ENCODE results near the gene RAF1.
"Not testable (repeated sequence)": the region's sequence is repeated elsewhere in the genome, so short reads cannot be mapped to it uniquely, and the experiment has no call there.

RAF1 gene

DNA sequence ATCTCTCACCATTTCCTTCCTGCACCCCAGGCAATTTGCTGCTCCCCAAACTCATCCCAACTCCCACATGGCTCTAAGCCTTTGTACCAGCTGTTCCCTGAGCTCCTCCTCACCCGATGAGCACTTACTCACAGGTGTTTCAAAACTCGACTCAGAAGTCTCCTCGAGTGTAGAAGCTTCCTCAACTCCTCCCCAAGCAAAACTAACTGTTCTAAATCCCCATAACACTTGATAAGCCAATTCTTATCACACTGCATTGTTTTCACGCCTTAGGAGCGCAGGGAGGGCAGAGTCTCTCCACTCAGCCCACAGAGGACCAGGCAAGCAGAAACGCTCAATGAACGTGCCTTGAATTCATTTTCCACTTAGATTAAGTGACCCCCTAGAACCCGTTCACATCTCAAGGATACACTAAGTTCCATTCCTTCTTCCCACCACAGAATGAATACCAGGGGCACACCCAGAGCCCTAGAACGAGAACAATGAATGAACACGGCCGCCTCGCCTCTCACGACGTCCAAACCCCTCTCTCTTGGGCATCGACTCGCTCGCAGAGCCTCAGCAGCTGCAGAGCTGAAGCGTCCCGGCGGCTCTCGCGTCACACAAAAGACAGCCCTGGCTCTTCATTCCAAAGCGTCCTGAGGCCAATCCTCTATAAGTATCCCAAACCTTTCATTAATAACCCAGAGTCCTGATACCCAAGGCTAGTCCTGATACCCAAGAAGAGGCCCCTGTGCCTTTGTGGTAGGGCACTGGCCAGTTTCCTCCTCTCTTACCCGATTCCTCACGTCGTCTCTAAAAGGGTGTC lies 1.1 kb downstream of the RAF1 start:
- no peak for FAIRE-seq
- no peak for TF ChIP-seq POLR2A (IDR thresholded peaks at IDR 0.05; ENCODE audit: low read depth, low read length)
- no peak for DNase-seq (ENCODE audit: insufficient read length, low spot score)

DNA sequence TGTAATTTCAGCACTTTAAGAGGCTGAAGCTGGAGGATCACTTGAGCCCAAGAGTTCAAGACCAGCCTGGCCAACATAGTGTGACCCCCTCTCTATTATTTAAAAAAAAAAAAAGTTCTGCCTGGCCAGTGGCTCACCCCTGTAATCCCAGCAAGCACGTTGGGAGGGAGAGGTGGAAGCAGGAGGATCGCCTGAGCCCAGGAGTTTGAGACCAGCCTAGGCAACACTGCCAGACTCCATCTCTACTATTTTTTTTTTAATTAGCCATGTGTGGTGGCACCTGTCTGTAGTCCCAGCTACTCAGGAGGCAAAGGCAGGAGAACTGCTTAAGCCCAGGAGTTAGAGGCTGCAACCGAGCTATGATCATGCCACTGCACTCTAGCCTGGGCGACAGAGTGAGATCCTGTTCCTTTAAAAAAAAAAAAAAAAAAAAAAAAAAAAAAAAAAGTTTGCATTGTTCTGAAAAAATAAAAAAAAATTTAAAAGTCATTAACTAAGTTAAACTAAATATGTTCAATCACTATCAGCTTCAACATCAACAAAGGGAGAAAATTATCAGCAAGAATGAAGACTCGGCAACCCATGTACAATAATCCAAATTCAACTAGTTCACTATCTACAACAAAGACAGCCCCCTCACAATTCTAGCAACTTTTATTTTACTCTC lies 1.9 kb downstream of the RAF1 start:
- TF ChIP-seq POLR2A (IDR thresholded peaks at IDR 0.05; ENCODE audit: low read depth, low read length) = no peak
- DNase-seq (ENCODE audit: insufficient read length, low spot score) = no peak
- no peak for FAIRE-seq

DNA sequence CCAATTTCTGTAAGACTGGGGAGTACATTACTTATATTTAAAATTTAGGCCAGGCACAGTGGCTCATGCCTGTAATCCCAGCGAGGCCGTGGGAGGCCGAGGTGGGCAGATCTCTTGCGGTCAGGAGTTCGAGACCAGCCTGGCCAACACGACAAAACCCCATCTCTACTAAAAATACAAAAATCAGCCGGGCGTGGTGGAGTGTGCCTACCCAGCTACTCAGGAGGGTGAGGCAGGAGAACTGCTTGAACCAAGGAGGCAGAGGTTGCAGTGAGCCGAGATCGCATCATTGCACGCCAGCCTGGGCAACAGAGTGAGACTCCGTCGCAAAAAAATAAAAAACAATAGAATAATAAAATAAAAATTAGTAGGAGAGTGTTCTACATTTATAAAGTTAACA lies 2.5 kb downstream of the RAF1 start:
- not testable (repeated sequence) for FAIRE-seq; DNase-seq (ENCODE audit: insufficient read length, low spot score)

DNA sequence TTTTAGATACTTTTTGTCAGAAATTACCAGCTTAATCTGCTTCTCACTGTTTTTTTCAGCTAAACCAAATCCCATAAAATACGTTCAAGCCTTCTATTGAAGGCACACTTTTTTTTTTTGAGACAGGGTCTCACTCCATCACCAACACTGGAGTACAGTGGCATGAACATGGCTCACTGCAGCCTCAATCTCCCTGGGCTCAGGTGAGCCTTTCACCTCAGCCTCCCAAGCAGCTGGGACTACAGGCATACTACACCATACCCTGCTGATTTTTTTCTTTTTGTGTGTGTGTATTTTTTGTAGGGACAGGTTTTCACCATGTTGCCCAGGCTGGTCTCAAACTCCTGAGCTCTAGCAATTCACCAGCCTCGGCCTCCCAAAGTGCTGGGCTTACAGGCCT lies 3.7 kb downstream of the RAF1 start:
- TF ChIP-seq POLR2A (IDR thresholded peaks at IDR 0.05; ENCODE audit: low read depth, low read length) = no peak
- FAIRE-seq (no peak), DNase-seq (ENCODE audit: insufficient read length, low spot score) (no peak)

DNA sequence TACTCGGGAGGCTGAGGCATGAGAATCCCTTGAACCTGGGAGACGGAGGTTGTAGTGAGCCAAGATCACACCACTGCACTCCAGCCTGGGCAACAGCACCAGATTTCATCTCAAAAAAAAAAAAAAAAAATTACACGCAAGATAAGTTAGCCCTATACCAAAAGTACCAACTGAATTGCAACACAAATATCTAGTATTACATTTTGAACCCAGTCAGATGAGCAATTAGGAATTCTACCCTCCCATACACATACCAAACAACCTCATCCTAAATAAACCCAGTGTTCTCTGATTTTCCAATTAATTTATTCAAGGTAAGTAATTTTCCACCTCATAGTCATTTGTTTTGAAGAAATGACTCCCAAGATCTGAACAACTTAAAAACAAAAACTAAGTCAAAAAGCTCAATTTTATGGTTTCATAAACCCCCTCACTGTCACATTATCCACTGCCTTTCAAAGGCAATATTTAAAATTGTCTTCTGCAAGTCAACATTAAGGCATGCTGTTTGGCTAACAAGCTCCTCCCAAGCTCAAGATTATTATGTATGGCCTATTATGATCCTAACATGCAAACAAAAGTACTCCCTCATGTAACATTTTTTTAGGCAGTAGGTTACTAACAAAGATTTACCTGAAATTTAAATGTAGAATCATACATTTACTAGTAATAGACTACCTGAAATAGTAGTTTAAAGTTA lies 4.5 kb downstream of the RAF1 start:
- DNase-seq (ENCODE audit: insufficient read length, low spot score) (no peak), FAIRE-seq (no peak)
- TF ChIP-seq POLR2A (IDR thresholded peaks at IDR 0.05; ENCODE audit: low read depth, low read length) = no peak

DNA sequence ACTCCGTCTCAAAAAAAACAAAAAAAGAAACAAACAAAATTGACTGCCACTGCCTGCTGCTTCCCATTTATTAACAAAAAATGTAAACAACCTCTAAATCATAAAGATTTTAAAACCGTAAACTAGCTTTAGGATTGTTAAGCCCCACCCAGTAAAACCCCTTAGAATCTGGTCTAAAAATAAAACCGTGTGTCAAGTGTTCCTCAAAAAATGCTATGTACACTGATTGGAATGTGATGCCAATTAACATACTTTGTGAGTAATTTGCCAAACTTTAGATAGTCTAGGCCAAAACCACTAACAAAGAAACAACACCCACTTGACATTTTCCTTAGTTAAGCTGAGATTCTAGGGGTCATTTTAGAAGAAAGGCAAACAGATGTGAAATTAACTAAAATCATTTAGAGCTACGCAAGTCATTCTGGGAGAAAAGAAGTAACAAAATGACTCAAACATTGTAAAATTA lies 5.3 kb downstream of the RAF1 start:
- FAIRE-seq (no peak), DNase-seq (ENCODE audit: insufficient read length, low spot score) (no peak)
- TF ChIP-seq POLR2A (IDR thresholded peaks at IDR 0.05; ENCODE audit: low read depth, low read length) = no peak

DNA sequence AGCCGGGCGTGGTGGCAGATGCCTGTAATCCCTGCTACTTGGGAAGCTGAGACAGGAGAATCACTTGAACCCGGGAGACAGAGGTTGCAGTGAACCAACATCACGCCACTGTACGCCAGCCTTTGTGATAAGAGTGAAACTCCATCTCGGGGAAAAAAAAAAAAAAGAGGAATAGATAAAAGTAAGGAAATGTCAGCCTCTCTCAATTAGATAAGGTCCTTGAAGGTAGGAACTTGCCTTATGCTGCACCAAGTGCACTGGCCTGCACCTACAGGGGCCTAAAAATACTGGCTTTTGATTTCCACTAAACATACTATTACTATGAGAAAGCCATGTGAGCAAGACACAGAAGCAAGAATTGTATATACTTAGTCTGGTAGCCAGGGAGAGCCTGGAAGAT lies 7.1 kb downstream of the RAF1 start:
- FAIRE-seq (no peak), DNase-seq (ENCODE audit: insufficient read length, low spot score) (no peak)
- no peak for TF ChIP-seq POLR2A (IDR thresholded peaks at IDR 0.05; ENCODE audit: low read depth, low read length)

DNA sequence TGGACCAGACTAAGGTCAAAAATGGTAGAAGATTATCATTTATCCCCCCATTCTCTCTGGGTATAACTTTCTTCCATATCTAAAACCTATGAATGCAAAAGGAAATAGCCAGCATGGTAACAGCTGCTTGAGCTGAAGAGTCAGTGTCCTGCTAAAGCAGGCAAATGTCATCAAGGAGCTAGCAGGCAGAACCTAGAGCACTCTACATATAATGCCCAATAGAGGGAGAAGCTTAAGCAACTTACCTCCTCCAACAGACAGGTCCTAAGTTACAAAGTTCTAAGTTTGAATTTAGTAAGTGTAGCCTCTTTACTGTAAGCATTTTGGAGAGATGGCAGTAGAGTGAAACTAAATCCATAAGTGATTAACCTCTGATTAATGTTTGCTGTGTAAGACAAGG lies 7.7 kb downstream of the RAF1 start:
- DNase-seq (ENCODE audit: insufficient read length, low spot score) (no peak), FAIRE-seq (no peak)
- no peak for TF ChIP-seq POLR2A (IDR thresholded peaks at IDR 0.05; ENCODE audit: low read depth, low read length)

DNA sequence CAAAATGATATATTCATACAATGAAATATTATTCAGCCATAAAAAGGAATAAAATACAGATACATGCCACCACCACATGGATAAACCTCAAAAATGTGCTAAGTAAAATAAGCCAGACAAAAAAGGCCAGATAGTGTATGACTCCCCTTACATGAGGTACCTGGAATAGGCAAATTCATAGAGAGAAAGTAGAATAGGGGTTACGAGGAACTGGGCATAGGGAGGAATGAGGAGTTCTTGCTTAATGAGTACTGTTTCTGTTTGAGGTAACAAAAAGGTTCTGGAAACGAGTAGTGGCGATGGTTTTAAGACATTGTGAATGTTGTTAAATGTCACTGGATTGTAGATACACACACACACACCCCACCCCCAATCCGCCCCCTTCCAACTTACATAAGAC lies 8.2 kb downstream of the RAF1 start:
- DNase-seq (ENCODE audit: insufficient read length, low spot score) (no peak), FAIRE-seq (no peak)
- no peak for TF ChIP-seq POLR2A (IDR thresholded peaks at IDR 0.05; ENCODE audit: low read depth, low read length)

DNA sequence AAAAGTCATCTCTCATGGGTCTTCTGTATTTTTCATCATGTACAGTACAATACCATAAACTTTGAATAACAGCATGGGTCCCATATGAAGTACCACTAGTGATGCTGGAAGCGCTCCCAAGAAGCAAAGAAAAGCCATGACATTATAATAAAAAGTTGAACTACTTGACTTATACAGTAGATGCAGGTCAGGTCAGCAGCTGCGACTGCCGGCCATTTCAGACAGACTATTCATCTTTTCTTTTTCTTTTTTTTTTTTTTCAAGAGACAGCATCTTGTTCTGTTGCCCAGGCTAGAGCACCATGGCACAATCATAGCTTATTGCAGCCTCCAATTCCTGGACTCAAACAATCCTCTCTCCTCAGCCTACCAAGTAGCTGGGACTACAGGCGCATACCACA lies 10.2 kb downstream of the RAF1 start:
- no peak for TF ChIP-seq POLR2A (IDR thresholded peaks at IDR 0.05; ENCODE audit: low read depth, low read length)
- FAIRE-seq (no peak), DNase-seq (ENCODE audit: insufficient read length, low spot score) (no peak)

DNA sequence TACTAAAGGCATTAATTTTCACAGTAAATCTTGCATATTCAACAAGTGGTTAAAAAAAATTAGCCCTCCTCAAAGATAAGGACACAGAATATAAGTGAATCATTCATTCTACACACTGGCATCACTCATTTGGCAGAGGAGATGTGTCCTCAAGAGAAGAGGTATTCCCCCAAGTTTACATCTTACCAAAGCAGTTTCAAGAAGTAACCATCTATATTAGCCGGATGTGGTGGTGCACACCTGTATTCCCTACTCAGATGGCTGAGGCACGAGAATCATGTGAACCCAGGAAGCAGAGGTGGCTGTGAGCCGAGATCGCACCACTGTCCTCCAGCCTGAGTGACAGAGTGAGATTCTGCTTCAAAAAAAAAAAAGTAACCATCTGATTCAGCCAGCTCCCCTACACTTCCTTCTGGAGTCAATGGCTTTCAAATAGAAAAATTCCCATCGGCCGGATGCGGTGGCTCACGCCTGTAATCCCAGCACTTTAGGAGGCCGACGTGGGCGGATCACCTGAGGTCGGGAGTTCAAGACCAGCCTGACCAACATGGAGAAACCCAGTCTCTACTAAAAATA lies 15.4 kb downstream of the RAF1 start:
- DNase-seq (ENCODE audit: insufficient read length, low spot score) = no peak
- no peak for TF ChIP-seq POLR2A (IDR thresholded peaks at IDR 0.05; ENCODE audit: low read depth, low read length)
- FAIRE-seq = no peak

DNA sequence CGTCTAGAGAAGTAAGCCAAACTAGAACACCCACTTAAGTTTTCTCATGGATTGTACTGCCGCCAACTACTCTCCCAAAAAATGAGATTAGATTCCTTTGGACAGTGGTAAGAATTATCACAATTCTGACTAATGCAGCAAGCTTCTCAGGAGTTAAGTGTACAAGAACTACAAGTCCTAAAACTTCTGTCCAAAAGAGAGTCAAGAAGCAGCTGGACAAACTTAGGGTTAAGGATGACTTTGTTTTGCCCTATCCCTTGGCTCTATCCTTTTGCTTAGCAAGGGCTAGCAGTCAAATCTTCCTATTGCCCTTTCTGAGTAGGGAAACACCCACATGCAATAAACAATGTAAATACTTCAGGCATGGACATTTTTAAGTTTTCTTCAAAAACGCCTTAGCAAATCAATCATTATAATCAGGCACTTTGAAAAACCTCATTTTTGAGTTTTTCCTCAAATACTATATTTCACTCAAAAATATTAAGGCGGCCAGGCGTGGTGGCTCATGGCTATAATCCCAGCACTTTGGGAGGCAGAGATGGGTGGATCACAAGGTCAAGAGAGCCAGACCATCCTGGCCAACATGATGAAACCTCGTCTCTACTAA lies 19.5 kb downstream of the RAF1 start:
- DNase-seq (ENCODE audit: insufficient read length, low spot score) (no peak), FAIRE-seq (peak; percentile 27)
- no peak for TF ChIP-seq POLR2A (IDR thresholded peaks at IDR 0.05; ENCODE audit: low read depth, low read length)

DNA sequence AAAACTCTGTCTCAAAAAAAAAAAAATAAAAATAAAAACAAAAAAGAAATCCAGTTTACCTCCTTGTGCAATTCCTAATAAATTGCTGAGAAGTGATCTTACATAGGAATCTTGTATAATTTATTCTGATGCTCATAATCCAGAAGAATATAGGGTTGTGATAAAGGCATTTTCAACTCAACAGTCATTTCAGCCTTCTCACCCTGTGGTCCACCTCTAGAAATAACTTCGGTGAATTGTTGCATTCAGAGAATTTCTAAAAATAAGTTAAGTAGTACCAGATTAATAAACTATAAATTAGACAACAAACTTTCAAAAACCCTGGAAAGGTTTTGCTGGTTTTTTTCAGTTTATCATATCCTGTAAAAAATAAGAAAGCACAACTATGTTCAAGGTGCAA lies 20.2 kb downstream of the RAF1 start:
- no peak for FAIRE-seq
- DNase-seq (ENCODE audit: insufficient read length, low spot score) = no peak
- no peak for TF ChIP-seq POLR2A (IDR thresholded peaks at IDR 0.05; ENCODE audit: low read depth, low read length)

DNA sequence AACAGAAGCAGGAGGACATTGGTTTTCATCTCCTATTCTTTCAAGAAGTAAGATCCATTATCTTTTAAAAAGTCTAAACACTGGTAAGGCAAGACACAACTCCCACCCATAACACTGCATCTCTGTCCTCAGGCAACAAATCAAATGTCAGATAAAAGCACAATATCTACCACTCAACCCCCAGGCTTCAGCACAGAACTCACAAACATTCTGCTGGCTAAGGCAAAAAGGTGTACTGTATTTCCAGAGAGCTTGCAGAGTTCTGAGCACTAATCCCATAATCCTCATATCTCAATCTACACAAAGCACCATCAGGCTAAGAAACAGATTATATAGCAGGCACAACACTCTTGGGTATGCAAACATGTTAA lies 20.9 kb downstream of the RAF1 start:
- no peak for DNase-seq (ENCODE audit: insufficient read length, low spot score)
- no peak for FAIRE-seq
- no peak for TF ChIP-seq POLR2A (IDR thresholded peaks at IDR 0.05; ENCODE audit: low read depth, low read length)

DNA sequence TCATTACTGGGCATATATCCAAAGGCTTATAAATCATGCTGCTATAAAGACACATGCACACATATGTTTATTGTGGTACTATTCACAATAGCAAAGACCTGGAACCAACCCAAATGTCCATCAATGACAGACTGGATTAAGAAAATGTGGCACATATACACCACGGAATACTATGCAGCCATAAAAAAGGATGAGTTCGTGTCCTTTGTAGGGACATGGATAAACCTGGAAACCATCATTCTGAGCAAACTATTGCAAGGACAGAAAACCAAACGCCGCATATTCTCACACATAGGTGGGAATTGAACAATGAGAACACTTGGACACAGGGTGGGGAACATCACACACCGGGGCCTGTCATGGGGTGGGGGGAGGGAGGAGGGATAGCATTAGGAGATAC lies 23.1 kb downstream of the RAF1 start:
- not testable (repeated sequence) for FAIRE-seq; DNase-seq (ENCODE audit: insufficient read length, low spot score)

Measured in H54 (cell line).